Uterus (tissue), 2 donors: Measurements from ENCODE around the gene COL5A1.

Source experiments
- POLR2A ChIP-seq, 2 donors: fragments of 450-650 bp; IDR thresholded peaks; one replicate each; pipeline ENCODE4 v1.6.1; 2016; ENCODE audit warnings: antibody characterized with exemption in 2 of 2, mild to moderate bottlenecking in 1 of 2, moderate library complexity in 1 of 2
- TF ChIP-seq, protein P1 (sequence below), 4 experiments: fragments of 200-600 bp in 2 of 4; fragments of 450-650 bp in 2 of 4; sonication (generic) in 2 of 4; IDR thresholded peaks; one replicate each; pipeline ENCODE4 v1.5.1; 2016 to 2019; ENCODE audit warnings: antibody characterized with exemption in 4 of 4, mild to moderate bottlenecking in 2 of 4, moderate library complexity in 1 of 4

DNA sequence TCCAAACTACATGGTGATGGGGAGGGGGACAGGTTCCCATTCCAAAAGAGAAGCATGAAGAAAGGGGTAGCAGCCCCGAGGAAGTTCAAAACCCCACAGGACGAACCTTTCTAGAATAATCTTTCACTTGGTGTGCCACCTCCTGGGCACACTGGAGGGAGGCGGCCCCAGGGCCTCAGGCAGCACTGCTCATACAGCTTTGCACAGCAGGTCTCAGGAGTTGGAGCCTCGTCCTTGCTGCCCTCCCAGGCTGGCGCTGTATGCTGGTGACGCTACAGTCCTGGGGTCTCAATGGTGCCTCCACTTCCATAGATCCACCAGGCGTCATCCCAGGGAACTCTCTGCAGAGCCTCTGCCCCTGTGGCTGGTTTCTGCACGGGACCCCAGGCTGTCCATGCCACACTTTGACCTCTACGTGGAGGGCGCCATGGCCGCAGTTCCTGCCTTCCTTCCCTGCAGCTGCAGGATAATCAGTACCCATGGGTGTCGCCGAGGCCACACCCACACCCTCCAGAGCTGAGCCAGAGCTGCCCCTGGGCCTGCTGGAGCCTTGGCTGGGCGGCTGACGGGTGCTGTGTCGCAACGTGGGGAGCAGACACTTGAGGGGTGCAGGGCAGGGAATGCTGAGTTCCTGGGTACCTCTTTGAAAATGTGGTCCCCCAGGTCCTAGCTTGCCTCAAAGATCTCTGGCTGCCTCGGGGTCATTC is 95.3 kb downstream of the COL5A1 start:
- no peak for TF ChIP-seq POLR2A (IDR thresholded peaks at IDR 0.05)
- TF ChIP-seq, protein P1, sequence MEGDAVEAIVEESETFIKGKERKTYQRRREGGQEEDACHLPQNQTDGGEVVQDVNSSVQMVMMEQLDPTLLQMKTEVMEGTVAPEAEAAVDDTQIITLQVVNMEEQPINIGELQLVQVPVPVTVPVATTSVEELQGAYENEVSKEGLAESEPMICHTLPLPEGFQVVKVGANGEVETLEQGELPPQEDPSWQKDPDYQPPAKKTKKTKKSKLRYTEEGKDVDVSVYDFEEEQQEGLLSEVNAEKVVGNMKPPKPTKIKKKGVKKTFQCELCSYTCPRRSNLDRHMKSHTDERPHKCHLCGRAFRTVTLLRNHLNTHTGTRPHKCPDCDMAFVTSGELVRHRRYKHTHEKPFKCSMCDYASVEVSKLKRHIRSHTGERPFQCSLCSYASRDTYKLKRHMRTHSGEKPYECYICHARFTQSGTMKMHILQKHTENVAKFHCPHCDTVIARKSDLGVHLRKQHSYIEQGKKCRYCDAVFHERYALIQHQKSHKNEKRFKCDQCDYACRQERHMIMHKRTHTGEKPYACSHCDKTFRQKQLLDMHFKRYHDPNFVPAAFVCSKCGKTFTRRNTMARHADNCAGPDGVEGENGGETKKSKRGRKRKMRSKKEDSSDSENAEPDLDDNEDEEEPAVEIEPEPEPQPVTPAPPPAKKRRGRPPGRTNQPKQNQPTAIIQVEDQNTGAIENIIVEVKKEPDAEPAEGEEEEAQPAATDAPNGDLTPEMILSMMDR (IDR thresholded peaks at IDR 0.05) = no peak
